ENCODE results near the gene RPTOR.

GRCh38 chr17:80518392-80518791 is 26.2 kb upstream of the RPTOR start:
- TF ChIP-seq GATA2 (IDR thresholded peaks at IDR 0.05; ENCODE audit: low read depth, low read length) (no peak), GATA3 (IDR thresholded peaks at IDR 0.05; ENCODE audit: low read depth, low read length) (no peak)
